Testis (tissue), 2 donors: ENCODE results near the gene SLC47A2.

Source experiments
- POLR2A ChIP-seq: fragments of 450-650 bp; IDR thresholded peaks from one replicate; pipeline ENCODE4 v1.6.1; 2017; ENCODE audit warnings: antibody characterized with exemption, mild to moderate bottlenecking, moderate library complexity
- TF ChIP-seq, protein P1 (sequence below), 3 experiments: fragments of 450-650 bp in 2 of 3; fragments of 200-600 bp in 1 of 3; sonication (generic) in 1 of 3; IDR thresholded peaks; one replicate each; pipeline ENCODE4 v1.5.1; 2016 to 2019; ENCODE audit warnings: antibody characterized with exemption in 3 of 3, mild to moderate bottlenecking in 2 of 3, moderate library complexity in 1 of 3

DNA sequence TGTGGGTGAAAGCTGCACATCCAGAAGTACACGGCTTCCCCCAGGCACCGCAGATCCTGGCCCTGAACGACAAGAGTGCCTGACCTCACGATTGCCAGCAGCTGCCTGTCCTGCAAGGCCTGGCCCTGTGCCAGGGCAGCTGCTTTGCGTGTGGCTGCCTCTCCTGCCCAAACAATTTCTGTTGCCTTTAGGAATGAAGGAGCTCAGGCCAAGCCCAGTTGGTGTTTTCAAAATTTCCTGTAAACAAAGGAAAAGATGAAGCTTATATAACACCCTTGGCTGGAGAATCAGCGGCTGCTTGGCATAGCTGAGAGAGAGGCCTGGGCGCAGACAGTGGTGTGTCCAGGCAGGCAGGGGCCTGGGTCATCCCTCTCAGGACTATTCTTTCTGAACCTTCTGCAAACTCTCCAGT, 11.7 kb upstream of the SLC47A2 start:
- no peak for TF ChIP-seq POLR2A
- TF ChIP-seq, protein P1, sequence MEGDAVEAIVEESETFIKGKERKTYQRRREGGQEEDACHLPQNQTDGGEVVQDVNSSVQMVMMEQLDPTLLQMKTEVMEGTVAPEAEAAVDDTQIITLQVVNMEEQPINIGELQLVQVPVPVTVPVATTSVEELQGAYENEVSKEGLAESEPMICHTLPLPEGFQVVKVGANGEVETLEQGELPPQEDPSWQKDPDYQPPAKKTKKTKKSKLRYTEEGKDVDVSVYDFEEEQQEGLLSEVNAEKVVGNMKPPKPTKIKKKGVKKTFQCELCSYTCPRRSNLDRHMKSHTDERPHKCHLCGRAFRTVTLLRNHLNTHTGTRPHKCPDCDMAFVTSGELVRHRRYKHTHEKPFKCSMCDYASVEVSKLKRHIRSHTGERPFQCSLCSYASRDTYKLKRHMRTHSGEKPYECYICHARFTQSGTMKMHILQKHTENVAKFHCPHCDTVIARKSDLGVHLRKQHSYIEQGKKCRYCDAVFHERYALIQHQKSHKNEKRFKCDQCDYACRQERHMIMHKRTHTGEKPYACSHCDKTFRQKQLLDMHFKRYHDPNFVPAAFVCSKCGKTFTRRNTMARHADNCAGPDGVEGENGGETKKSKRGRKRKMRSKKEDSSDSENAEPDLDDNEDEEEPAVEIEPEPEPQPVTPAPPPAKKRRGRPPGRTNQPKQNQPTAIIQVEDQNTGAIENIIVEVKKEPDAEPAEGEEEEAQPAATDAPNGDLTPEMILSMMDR (IDR thresholded peaks at IDR 0.05), result no peak
